GM12892 (cell line): ENCODE data around the gene H3-3A.
"Not testable (repeated sequence)": the region's sequence is repeated elsewhere in the genome, so short reads cannot be mapped to it uniquely, and the experiment has no call there.

Experiments used
- POLR2A ChIP-seq: IDR thresholded peaks from 2 replicates; pipeline ENCODE4 v1.6.1; 2011; ENCODE audit warnings: low read depth, low read length, control low read depth
- POLR2AphosphoS5 ChIP-seq: IDR thresholded peaks from 2 replicates; pipeline ENCODE4 v1.6.1; 2011; ENCODE audit warnings: low read depth, low read length, control low read depth
- TAF1 ChIP-seq: IDR thresholded peaks from 2 replicates; pipeline ENCODE4 v1.6.1; 2011; ENCODE audit warnings: low read depth, mild to moderate bottlenecking, control low read depth, low read length, borderline replicate concordance

DNA sequence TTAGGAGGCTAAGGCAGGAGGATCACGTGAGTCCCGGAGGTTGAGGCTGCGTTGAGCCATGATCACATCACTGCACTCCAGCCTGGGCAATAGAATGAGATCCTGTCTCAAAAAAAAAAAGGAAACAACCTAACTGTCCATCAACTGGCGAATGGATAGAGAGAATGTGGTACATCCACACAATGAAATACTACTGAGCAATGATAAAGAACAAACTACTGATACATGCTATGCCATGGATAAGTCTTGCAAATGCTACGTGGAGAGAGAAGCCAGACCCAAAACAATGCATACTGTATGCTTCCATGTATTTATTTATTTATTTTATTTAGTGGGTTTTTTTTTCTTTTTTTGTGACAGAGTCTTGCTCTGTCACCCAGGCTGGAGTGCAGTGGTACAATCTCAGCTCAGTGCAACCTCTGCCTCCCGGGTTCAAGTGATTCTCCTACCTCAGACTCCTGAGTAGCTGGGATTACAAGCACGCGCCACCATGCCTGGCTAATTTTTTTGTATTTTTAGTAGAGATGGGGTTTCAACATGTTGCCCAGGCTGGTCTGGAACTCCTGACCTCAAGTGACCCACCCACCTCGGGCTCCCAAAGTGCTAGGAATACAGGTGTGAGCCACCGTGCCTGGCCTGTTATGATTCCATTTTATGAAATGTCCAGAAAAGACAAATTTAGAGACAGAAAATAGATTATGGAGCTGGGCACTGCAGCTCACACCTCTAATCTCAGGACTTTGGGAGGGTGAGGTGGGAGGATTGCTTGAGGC lies 29.7 kb downstream of the H3-3A start:
- TF ChIP-seq POLR2A, POLR2AphosphoS5, TAF1: not testable (repeated sequence)
